Renal cortical epithelial cell (primary cell): ENCODE results near the gene PAPLN. TPM values are rescaled to one million over a fixed set of nuclear protein-coding genes. Genes with fewer than 3 reads are reported as not detected.
A peak's percentile ranks its signal among the peaks of the same experiment; 100 is the strongest.

ENCODE experiments used
- DNase-seq: peaks from one replicate; pipeline ENCODE4 v3.0.0-alpha.2; 2011; ENCODE audit warnings: low read depth
- total RNA-seq: library from RNA; depleted of rRNA; stranded (reverse); fragments of >200 nt; gene quantifications from 2 replicates; pipeline ENCODE4 v1.2.3, GENCODE V29; 2014

The PAPLN gene
- total RNA-seq, 1 donor from 2014 or later = 164 TPM

DNA sequence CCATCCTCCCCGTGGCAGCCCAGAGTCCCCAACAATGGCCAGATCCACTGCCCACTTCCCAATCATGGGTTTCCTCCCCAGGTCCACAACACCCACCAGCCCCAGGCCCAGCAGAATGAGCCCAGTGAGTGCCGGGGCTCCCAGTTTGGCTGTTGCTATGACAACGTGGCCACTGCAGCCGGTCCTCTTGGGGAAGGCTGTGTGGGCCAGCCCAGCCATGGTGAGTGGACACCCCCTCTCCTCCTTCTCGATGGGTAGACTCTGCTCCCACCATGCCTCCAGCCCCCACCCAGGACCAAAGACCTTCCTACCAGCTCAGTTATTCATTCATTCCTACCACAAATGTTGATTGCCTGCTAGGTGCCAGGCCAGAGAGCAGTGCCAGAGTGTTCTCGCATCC, 23.8 kb downstream of the PAPLN start:
- no peak for DNase-seq

DNA sequence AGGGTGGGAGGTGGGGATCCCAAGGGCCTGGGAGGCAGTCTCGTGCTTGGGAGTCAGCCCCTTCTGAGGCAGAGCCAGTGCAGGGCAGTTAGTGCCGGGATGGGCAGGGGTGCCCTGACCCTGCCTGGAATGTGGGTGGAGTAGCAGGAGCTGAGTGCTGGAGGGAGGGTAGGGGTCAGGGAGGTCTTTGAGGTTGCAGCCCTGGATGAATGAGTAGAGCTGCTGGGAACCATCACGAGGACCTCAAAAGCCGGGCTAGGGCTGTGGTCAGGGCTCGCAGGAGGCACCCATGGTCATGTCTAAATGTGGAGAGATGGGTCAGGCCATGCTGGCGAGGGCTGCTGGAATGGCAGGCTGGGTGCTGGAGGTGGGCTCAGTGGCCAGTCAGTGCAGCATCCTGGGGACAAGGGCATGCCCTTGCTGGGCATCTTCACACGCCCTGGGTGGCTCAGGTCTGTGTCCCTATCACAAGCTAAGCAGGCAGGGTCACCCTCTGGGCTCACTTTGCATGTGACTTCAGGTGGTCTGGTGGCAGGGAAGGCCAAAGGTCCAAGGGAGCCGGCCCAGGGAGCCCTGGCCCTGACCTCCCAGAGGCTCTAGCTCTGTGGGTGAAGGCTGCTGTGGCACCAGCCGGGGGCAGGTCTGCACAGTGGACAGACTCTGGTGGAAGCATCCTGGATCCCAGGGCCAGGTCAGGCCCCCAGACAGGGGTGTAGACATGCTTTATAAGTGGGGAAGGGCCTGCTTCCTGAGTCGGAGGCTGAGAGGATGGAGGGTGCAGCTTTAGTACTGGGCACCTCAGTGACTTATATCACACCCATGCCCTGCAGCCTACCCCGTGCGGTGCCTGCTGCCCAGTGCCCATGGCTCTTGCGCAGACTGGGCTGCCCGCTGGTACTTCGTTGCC, 24.5 kb downstream of the PAPLN start:
- DNase-seq = peak; percentile 54

DNA sequence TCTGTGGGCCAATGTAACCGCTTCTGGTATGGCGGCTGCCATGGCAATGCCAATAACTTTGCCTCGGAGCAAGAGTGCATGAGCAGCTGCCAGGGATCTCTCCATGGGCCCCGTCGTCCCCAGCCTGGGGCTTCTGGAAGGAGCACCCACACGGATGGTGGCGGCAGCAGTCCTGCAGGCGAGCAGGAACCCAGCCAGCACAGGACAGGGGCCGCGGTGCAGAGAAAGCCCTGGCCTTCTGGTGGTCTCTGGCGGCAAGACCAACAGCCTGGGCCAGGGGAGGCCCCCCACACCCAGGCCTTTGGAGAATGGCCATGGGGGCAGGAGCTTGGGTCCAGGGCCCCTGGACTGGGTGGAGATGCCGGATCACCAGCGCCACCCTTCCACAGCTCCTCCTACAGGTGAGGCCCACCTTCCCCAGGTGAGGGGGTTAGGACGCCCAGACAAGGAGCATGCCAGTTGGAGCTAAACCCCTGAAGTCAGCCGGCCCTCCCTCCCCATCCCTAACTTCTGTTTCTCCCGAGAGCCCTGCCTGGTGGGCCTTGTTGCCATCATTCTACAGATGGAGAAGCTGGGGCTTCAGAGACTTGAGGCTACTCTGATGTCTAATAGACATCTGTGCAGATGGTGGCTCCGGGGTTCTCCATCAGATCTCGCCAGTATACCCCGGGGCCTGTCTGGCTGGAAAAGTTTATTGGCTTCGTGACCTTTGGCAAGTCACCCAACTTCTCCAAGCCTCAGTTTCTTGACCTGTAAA, 25.3 kb downstream of the PAPLN start:
- DNase-seq = no peak

DNA sequence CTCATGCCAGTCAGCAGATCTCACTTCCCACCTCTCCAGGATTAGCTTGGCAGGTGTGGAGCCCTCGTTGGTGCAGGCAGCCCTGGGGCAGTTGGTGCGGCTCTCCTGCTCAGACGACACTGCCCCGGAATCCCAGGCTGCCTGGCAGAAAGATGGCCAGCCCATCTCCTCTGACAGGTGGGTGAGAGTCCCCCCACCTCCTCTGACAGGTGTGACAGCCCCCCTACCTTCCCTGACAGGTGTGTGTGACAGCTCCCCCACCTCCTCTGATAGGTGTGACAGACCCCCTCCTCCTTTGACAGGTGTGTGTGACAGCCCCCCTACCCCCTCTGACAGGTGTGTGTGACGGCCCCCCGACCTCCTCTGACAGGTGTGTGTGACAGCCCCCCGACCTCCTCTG, 26.3 kb downstream of the PAPLN start:
- no peak for DNase-seq

DNA sequence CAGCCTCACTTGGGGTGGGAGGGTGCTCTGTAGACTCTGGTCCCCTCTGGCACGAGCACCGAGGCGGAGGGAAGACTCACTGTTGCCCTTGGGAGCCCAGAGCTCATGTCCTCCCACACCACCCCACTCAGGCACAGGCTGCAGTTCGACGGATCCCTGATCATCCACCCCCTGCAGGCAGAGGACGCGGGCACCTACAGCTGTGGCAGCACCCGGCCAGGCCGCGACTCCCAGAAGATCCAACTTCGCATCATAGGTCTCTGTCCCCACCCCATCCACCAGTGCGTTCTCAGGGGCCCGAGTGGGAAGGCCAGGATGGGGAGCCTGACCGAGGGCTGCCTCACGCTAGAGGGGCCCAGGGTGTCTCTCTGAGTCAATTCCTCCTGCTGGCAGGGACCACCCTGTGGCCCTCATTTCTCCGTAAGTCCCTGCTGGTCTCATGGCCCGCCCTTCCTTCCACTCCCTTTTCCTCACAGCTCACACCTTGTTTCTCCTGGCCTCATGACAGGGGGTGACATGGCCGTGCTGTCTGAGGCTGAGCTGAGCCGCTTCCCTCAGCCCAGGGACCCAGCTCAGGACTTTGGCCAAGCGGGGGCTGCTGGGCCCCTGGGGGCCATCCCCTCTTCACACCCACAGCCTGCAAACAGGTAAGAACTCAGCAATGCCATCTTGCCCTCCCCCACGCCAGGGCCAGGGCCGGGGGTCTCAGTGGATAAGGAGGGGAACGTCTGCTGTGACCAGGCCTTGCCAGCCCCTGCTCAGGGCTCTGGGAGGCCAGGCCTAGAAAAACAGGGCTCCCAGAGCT, 27.0 kb downstream of the PAPLN start:
- no peak for DNase-seq

DNA sequence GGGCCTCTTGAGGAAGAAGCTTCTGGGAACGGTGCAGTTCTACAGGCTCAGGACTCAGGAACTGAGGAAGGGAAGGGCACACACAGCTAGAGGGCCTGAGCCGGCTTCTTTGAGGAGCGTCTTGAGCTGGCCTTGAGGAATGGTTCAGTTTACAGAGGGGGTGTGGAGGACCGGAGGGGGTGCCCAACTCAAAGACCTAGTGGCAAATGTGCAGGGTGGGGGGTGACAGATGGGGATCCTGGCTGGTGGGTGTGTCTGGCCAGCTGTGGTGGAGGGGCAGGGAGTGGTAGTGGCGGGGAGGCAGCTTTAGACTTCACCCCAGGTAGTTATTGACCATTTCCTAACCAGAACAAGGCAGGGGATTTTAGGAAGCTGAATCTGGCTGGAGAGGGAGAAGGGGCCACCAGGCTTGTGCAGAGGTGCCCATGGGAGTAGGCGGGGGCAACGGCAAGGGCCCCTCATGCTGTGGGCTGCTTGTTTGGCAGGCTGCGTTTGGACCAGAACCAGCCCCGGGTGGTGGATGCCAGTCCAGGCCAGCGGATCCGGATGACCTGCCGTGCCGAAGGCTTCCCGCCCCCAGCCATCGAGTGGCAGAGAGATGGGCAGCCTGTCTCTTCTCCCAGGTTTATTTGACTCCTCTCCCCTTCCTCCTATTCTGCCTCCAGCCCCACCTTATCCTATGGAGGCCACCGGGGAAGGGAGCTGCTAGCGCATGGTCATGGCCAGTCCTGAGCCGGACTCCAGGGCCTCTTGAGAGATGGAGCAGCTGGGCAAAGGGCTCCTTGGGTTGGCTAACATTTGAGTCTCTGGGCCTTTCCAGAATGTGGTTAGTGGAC, 27.8 kb downstream of the PAPLN start:
- DNase-seq = no peak

DNA sequence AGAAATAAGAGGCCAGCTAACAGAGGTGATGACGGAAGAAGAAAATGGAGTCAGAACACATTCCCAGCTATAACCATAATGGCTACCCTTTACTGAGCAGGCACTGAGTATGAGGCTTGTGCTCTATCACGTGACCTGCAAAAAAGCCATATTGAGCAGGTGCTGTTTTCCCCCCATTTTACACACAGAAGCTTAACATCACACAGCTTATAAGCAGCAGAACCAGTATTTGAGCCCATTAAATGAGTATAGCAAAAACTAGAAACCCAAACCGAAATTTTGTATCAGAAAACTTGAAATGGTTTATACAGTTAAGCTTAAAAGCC, 28.4 kb downstream of the PAPLN start:
- DNase-seq = no peak

DNA sequence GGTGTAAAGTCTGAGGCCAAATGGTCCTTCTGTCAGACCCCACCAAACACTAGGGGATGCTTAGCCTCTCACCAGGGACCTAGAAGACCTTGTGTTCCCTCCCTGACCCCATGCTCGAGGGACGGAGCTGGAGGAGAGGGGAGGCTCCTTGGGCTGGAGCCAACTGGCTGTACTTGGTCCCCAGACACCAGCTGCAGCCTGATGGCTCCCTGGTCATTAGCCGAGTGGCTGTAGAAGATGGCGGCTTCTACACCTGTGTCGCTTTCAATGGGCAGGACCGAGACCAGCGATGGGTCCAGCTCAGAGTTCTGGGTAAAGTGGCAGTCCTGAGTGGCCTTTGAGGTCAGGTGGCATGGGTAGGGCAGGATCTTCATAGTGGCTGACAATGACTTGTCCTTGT, 29.0 kb downstream of the PAPLN start:
- no peak for DNase-seq

DNA sequence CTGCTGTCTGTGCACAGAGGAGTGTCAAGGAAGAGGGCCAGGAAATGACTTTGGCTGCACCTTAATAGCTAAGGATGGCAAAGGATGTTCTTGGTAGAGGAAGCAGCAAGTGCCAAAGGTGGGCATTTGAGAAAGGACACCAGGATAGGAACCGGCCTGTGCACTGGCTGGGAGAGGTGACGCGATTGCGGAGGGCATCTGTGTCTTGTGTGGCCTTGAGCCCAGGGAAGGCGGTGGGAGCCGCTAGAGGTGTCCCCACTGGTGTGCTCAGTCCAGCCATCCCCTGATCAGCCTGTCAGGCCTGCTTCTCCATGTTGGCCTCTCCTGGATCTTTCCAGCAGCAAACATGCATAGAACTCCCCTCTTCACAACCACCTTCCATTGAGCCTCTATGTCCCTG, 30.2 kb downstream of the PAPLN start:
- no peak for DNase-seq

DNA sequence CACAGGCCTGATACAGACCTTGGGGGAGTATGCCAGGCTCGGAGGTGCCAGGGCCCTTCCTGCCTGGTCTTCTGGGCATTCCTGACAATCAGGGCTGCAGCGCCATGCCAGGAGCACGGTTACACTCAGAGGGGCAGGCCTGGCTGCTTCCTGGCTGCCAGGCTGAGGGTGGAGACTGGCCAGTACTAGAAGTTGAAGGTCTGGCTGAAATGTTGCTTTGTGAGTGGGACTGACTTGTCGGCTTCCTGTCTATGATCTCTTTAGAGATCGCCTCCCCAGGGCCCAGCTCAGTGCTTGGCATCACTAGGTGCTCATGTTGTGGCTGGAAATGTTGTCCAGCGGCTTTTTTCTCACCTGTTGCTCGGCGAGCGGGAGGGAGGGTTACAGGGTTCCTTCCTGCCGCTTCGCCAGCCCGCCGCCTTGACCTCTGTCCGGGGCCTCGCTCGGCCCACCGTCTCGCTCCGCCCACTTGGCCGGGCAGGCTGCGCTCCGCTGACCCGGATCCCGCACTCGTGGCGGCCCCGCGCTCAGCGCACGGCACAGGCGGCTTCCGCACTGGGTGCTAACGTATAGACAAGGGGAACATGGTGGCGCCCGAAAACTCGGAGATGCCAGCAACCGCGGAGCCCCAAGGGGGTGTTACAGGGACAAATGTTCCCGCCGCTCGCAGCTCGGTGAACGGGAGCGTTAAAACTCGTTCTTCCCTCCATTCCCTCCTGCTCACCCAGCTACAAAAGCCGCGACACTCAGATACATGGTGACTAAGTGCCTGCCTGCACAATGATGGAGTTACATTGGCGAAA, 32.6 kb downstream of the PAPLN start:
- DNase-seq = peak; percentile 63

DNA sequence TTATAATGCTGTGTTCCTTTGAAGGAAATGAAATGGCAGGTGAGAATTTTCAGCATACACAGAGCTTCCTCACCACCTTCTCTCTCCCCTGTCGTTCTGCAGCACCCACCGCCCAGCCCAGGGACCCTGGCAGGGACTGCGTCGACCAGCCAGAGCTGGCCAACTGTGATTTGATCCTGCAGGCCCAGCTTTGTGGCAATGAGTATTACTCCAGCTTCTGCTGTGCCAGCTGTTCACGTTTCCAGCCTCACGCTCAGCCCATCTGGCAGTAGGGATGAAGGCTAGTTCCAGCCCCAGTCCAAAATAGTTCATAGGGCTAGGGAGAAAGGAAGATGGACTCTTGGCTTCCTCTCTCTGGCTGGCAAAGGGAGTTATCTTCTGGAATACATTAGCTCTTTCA, 35.1 kb downstream of the PAPLN start:
- no peak for DNase-seq

DNA sequence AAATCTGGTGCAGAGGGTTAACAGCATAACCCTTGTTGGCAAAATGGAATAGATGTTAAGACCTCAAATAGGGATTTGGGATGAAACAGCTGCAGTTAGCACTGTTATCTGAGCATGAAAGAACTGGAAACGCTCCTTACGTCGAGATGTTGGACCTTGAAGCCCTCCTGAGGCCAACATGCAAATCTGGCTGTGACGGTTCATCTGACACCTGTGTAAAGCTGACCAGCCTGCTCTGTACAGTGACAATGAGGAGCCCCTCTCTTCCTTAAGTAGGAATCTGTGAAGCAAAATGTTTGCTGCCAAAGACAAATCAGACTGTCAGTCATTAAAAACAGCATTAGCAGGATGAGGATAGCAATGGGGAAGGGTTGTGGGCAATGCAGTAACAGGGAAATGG, 36.5 kb downstream of the PAPLN start:
- DNase-seq = no peak

DNA sequence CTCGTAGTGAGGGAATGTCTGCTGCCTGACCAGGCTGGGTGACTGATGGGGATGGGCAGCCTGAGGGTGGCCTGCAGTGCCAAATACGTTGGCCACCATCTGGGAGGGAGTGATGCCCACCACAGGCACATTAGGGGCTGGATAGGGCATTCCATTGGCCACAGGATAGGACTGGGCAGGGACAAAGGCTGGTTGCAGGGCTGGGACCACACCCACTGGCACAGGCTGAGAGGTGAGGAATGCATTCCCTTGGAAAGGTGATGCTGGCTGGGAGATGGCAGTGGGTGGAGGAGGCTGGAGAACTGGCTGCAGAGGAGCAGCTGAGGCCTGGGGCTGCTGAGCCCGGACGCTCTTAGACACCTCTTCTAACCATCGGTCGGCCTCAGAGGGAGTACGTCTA, 39.5 kb downstream of the PAPLN start:
- no peak for DNase-seq

DNA sequence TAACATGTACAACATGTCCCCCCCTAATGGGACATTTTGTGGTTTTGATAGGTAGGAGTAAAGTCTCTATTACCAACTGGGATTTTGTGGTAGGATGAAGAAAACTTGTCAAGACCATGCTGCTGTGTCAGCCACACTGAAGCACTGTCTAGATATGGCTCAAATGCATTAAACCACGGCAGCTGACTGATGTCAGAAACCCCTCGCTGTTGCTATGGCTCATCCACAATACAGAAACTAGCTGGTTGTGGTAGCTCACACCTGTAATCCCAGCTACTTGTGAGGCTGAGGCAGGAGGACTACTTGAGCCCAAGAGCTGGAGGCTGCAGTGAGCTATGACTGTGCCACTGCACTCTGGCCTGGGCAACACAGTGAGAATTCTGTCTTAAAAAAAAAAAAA, 40.1 kb downstream of the PAPLN start:
- no peak for DNase-seq

DNA sequence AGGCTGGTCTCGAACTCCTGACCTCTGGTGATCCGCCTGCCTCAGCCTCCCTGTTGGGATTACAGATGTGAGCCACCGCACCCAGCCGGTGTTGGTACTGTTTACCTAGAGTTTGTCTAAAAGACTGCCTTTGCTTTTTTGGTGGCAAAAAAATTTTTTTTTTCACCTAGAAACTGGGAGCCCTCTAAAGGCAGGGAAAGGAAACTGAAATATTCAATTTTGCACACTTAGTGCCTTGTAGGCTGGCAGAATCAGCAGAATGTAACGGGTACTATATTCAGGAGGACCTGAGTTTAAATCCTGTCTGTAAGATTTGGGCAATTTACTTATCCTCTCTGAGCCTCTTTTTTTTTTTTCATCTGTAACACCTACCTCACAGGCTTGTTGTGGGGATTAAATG, 43.6 kb downstream of the PAPLN start:
- no peak for DNase-seq

DNA sequence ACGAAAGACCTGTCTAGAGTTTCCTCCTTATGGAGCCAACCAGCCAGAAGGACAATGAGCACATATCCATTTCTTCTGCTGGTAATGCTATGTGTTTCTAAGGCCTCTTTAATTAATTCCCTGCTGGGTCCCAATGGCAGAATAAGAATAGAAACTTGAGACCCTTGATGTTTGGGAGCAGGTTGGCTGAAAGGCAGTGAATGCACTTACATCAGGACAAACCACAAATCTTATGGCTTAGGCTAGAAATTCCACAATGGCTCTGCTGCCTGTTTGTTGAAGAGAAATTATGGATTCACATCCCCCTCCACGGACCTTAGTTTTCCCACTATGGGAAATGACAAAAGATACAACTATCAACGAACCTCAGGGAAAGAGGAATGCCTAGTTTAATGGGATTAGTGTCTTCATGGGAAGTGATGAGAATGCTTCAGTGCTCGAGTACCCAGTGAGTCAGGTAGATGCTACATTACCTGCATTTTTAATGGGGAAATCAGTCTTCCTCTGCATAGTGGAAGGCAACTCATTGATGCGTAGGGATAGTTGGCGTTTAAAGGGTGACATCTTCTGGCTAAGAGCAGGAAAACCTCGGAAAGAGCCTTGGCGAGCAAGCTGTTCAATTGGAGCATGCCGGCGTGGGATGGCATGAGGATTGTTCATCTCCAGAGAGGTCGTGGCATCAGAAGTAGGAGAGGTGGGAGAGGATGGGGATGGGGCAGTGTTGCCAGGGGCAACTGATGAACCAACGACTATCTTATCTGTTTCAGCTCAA, 46.5 kb downstream of the PAPLN start:
- peak; percentile 52 for DNase-seq

DNA sequence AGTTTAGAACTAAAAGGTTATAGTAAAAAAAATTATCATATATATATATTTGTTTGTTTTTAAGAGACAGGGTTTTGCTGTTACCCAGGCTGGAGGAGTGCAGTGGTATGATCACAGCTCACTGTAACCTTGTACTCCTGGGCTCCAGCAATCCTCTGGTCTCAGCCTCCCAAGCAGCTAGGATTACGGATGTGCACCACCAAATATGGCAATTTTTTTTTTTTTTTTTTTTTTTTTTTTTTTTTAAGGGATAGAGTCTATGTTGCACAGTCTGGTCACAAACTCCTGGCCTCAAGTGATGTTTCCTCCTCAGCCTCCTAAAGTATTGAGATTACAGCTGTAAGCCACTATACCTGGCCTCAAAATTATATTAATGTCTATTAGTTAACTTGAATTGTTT, 48.7 kb downstream of the PAPLN start:
- DNase-seq = no peak

DNA sequence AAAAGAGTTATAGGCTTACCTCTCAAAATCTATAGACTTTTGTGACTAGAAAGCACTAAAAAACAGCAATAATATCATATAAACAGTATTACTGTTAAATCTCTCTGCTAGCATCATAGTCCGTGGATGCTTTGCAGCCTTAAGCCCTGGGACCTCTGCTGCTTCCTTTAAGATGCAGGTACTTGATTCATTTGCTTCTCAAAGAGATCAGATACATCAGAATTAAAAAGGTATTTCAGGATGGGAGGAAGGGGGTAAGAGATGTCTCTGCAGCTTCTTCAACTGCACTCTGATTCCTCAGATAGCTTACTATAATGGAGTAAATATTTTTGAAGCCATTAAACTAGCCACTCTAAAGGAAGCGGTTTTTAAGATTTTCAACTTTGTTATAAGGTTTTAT, 49.3 kb downstream of the PAPLN start:
- no peak for DNase-seq

DNA sequence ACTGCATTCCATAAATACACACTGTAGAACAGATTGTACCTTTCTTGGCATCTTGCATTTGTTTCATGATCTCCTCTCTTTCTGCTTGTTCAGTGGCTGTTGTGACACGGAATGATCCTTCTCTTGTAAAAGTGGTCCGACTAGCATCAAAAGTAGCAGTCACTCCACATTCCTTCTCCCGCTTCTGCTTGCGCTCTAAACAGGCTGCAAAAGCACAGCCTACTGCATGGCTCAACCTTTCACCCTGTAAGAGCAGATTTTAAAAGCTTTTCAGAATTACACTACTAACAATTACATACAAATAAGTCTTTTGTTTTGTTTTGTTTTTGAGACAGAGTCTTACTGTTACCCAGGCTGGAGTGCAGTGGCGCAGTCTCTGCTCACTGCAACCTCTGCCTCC, 49.8 kb downstream of the PAPLN start:
- DNase-seq = no peak

DNA sequence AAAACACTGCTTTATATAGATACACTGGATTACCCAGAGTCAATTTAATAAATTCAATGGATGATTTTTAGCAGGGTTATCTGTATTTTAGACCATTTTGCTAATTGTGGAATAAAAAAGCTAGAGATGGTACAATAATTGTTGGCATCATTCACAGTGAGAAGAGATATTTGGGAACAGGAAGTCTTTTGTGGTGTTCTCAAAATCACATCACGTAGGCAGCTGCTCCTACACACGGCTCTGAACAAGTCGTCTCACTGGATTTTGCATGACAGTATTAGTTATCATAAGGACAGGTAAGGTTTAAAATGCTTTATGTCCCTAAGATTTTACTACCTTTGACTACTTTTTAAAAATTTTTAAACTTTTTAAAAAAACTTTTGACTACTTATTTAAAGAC, 52.0 kb downstream of the PAPLN start:
- no peak for DNase-seq
